OCI-LY7 (cell line): ENCODE measurements around the gene PARD3B.

ENCODE experiments used
- CTCF ChIP-seq: fragments of 200-600 bp; sonication (generic); conservative IDR thresholded peaks from 2 replicates; pipeline ENCODE4 v1.5.1; 2014; ENCODE audit warnings: mild to moderate bottlenecking, antibody characterized with exemption, low read length, moderate library complexity, mixed read lengths
- EZH2phosphoT487 ChIP-seq: fragments of 200-600 bp; sonication (generic); IDR thresholded peaks from 2 replicates; pipeline ENCODE4 v1.6.1; 2018; ENCODE audit warnings: low read depth, borderline replicate concordance, mild to moderate bottlenecking, mixed run types, antibody characterized with exemption, low read length, moderate library complexity, mixed read lengths

GRCh38 chr2:205293559-205293958 lies 748.3 kb downstream of the PARD3B start:
- TF ChIP-seq CTCF (no peak), EZH2phosphoT487 (no peak)
